ENCODE measurements around the gene BROX.

Gene BROX

GRCh38 chr1:222781251-222781650 is 68.9 kb downstream of the BROX start:
- DNase-seq, result no peak

- DNase-seq, result no peak
Measured at GRCh38 chr1:222783051-222783450, 70.7 kb downstream of the BROX start.

- DNase-seq, result no peak
Measured at GRCh38 chr1:222784371-222784770, 72.0 kb downstream of the BROX start.

All from activated CD8-positive, alpha-beta memory T cell treated with anti-CD3 and anti-CD28 coated beads, Interleukin-2, amount 50 U/mL, for 4 hours (primary cell).